ENCODE measurements around the gene NUTM2D. TPM values are rescaled to one million over a fixed set of nuclear protein-coding genes. Genes with fewer than 3 reads are reported as not detected.
"Not testable (repeated sequence)": the region's sequence is repeated elsewhere in the genome, so short reads cannot be mapped to it uniquely, and the experiment has no call there.

Gene NUTM2D, protein sequence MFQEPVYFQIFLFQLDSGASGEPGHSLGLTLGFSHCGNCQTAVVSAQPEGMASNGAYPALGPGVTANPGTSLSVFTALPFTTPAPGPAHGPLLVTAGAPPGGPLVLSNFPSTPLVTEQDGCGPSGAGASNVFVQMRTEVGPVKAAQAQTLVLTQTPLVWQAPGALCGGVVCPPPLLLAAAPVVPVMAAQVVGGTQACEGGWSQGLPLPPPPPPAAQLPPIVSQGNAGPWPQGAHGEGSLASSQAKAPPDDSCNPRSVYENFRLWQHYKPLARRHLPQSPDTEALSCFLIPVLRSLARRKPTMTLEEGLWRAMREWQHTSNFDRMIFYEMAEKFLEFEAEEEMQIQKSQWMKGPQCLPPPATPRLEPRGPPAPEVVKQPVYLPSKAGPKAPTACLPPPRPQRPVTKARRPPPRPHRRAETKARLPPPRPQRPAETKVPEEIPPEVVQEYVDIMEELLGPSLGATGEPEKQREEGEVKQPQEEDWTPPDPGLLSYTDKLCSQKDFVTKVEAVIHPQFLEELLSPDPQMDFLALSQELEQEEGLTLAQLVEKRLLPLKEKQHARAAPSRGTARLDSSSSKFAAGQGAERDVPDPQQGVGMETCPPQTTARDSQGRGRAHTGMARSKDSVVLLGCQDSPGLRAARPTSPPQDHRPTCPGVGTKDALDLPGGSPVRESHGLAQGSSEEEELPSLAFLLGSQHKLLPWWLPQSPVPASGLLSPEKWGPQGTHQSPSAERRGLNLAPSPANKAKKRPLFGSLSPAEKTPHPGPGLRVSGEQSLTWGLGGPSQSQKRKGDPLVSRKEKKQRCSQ
- 2.1 TPM for total RNA-seq
- long read RNA-seq, result 0 reads

DNA sequence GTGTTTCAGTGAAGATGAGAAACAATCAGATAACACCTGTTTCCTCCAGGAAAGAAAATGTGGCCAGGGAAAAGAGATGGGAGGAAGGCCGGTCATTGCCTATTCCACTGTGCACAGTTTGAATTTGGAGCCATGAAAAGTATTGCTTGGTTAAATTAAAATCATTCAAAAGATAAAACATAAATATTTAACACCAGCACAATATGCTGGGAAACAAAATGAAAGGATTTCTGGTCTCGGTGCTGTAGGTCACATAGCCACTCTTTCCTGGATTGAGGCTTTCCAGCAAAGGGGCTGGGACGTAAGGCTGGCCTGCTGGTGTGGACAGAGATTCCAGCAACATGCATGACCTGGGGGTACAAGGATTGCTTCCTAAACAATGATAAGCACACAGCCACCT lies at the start of gene NUTM2D:
NUTM2D (plus strand) TSS at position 301 of the 400 bp plus-strand sequence. CDS start 522 bp downstream, outside the sequence.
- DNase-seq (ENCODE audit: low spot score), result not testable (repeated sequence)

DNA sequence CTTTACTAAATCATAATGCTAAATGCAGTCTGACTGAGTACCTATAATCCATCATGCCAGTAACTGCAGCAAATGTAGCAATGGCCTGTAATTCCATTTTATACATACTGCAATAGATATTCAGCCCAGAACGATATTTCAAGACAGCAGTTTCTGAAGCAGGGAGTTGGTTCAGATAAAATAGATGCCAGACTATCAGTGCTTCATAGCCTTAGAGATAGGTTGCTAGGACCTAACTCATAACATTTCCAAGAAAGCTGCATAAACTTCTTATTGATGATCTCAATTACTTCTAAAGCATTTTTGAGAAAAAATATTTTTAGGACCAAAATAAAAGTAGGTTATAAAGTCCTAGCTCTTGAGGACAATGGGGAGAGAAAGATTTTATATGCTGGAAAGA lies 48.8 kb upstream of the NUTM2D start:
- not testable (repeated sequence) for DNase-seq (ENCODE audit: low spot score)

DNA sequence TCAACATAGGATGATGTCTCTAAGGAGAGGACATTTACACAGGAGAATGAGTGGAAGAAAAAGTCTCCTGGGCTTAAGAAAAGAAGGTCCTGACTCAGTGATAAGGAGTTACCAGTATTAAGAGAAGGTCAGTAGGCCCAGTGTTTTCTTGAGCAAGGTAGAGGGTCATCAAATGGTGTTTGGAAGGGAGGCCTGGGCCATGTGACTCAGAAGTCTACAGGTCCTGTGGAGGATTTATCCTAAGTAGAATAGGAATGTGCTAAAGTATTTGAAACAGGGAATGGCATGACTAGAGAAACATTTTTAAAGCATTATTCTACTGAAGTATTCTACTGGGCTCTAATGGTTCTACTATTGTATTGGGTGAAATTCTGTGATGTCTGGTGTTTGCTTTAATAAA lies 47.9 kb upstream of the NUTM2D start:
- not testable (repeated sequence) for DNase-seq (ENCODE audit: low spot score)

DNA sequence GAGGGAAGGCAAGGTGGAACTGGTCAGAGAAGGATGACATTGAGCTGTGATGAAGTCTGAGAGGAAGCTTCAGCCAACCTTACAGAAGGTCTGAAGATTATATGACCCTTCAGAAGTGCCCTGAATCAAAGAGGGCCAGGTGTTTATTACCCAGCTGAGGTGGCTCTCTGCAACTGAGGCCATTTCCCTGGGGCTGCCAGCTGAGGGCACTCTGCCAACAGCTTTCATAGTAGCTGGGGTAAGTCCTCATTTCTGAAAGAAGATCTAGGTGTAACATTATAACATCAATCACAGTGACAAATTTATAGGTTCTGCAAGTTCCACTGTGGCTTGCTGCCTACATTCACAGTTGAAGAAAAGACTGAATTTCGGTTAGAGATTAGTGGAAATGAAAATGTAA lies 46.0 kb upstream of the NUTM2D start:
- DNase-seq (ENCODE audit: low spot score), result not testable (repeated sequence)

DNA sequence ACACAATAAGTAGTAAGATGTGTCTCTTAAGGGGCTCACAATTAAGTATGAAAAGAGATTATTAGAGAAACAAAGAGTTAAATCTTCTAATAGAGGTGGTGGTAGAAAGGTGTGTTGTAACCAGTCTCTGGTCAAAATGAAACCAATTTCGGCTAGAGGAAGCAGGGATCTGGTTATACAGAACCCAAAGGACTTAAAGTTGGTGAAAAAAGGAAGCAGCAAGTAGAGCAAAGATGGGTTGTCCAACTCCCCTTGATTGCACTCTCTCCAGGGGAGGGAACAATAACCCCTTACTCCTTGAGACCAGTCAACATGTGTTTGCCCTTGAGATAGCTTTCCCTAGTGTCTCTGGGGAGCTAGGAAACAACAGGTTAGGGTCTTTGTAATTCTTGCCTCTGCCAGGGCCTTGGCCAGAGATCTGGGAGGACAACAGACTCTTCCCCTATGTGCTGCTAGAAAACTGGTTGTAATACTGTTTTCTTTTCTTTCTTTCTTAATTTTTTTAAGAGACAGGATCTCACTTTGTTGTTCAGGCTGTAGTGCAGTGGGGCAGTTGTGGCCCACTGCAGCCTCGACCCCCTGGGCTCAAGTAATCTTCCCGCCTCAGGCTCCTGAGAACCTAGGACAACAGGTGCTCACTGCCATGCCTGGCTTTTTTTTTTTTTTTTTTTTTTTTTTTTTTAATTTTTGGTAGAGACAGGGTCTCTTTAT lies 43.7 kb upstream of the NUTM2D start:
- DNase-seq (ENCODE audit: low spot score), result not testable (repeated sequence)

DNA sequence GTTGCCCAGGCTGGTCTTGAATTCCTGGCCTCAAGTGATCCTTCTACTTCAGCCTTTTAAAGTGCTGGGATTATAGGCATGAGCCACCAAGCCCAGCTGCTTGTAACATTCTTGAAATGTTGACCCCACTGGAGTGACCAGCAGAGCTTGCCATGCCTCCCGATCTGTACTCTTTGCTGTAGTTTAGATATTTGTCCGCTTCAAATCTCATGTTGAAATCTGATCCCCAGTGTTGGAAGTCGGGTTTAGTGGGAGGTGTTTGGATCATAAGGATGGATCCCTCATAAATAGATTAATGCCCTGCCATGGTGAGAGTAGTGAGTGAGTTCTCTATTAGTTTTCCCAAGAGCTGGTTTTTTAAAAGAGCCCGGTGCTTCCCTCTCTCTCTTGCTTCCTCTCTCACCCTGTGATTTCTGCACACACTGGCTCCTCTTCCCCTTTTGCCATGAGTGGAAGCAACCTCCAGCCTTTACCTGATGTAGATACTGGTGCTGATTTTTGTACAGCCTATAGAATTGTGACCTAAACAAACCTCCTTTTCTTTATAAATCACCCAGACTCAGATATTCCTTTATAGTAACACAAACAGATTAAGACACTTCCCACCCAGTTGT lies 43.1 kb upstream of the NUTM2D start:
- DNase-seq (ENCODE audit: low spot score), result not testable (repeated sequence)

DNA sequence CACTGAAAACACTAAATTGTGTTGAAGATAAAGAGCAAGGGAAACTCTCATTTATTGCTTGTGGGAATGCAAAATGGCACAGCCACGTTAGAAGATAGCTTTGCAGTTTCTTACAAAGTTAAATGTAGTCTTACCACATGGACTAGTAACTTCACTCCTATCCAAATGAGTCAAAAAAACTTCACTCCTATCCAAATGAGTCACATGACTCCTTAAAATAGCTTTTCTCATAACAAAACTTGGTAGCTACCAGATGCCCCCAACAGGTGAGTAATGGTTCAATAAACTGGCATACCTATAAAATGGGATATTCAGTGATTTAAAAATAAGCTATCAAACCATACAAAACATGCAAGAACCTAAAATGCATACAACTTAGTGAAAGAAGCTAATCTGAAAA lies 36.0 kb upstream of the NUTM2D start:
- DNase-seq (ENCODE audit: low spot score), result not testable (repeated sequence)

DNA sequence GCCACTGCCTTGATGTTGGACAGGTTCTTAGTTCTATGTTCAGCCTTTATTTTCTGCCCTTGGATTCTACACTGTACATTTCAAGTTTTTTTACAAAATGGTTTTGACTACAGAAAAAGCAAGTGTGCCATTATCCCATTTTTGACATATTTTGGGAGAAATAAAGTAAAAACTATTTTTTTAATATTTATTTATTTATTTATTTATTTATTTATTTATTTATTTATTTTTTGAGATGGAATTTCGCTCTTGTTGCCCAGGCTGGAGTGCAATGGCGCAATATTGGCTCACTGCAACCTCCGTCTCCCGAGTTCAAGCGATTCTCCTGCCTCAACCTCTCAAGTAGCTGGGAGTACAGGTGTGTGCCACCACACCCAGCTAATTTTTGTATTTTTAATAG lies 33.0 kb upstream of the NUTM2D start:
- not testable (repeated sequence) for DNase-seq (ENCODE audit: low spot score)

DNA sequence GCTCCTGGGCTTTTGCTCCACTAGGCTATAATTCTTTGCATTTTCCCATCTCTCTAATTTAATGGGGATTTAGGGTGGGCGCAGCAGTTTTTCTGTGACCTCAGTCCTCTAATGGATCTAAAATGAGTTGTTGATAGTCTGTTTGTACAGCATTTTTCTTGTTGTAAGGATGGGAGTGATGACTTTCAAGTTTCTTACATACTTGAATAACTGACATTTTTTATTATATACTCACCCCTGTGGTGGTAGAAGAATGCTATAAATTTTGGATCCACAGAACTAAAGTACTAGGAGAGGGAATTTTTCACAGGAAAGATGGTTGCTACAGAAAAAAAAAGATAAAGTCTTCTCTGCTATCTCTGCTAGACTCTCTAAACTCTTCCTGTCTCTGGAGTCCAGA lies 29.6 kb upstream of the NUTM2D start:
- DNase-seq (ENCODE audit: low spot score), result not testable (repeated sequence)

DNA sequence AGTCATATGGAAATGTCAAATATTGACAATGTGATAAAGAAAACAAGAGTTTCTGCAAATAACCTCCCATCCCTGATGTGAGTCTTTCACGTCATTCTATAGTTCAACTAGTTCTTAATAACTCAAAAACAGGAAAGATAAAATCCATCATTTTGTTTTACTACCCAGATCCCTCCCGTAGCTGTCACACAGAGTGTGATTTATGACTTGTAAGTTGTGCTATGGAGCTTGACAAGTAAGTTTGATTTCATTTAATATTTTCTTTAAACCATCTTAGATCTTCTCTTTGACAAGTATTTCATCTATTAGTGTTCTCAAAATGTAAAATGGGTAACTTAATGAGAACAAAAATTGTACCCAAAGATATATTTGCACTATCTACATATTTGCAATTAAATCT lies 28.4 kb upstream of the NUTM2D start:
- DNase-seq (ENCODE audit: low spot score), result not testable (repeated sequence)

DNA sequence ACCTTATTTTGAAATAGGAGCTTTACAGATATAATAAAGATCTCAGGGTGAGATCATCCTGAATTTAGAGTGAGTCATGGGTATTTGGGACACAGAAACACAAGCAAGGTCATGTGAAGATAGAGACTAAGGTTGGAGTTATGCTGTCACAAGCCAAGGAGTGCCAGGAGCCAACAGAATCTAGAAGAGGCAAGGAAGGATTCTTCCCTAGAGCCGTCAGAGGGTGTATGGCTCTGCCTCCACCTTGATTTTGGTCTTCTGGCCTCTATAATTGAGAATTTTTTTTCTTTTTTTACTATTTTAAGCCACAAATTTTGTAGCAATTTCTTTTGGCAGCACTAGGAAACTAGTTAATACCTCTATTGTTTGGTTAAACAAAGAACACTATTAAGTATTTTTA lies 24.9 kb upstream of the NUTM2D start:
- DNase-seq (ENCODE audit: low spot score), result not testable (repeated sequence)

DNA sequence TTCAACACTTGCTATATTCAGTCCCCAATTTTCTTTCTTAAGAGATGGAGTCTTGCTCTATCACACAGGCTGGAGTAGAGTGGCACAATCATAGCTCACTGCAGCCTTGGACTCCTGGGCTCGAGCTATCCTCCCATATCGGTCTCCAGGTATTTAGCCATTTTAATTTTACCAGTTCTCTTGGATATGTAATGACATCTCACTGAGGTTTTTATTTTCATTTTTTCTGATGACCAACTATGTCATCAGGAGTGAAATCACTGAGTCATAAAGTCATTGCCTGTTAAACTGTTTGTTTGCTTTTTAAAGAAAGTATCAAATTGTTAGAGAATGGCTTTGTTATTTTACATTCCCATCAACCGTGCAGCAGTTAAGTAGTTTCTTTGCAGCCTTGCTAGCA lies 17.1 kb upstream of the NUTM2D start:
- DNase-seq (ENCODE audit: low spot score), result not testable (repeated sequence)

DNA sequence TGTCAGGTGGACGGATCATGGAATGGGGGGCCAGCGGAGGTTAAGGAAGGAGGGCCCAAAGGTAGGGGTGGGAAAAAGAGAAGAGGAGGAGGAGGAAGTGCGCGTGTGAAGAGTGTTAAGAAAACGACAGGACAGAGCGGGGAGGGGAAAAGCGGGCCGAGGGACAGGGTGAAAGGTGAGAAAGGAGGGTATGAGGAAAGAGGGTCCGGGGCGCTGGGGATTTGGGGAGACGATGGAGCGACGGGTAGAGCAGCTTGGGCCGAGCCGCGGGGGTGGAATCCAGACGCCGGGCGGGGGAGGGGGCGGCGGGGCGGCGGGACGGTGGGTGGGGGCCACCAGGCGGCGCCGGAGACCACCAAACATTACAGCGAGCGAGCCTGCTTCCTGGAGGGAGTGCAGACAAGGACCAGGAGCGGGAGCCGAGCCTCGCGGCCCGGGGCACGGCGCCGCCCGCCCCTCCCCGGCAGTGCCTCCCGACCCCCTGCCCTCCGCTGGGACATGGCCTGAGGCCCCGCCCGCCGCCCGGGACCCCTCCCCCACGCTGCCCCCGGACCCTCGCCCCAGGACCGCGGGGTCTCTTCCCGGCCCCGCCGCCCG lies 15.9 kb upstream of the NUTM2D start:
- not testable (repeated sequence) for DNase-seq (ENCODE audit: low spot score)

DNA sequence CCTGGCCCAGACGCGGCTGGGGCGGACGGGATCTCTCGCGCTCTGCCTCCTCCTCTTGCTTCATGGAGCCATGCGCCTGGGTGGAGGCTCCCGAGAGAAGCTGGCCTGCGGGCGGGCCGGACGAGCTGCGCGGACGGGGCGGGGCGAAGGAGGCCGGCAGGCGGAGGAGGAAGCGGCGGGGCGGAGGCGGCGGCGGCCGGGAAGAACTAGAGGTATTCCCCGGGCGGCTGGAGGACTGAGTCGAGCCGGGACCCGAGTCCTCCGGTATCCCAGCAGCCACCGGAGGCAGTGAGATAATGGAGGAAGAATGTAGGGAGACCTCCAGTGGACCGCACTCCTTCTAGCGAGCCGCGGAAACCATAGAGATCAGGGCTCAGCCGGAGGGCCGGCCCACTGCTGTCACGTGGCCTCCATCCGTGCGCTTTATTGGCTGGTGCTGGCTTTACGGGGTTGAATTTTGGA lies 15.3 kb upstream of the NUTM2D start:
- DNase-seq (ENCODE audit: low spot score), result peak; percentile 97

DNA sequence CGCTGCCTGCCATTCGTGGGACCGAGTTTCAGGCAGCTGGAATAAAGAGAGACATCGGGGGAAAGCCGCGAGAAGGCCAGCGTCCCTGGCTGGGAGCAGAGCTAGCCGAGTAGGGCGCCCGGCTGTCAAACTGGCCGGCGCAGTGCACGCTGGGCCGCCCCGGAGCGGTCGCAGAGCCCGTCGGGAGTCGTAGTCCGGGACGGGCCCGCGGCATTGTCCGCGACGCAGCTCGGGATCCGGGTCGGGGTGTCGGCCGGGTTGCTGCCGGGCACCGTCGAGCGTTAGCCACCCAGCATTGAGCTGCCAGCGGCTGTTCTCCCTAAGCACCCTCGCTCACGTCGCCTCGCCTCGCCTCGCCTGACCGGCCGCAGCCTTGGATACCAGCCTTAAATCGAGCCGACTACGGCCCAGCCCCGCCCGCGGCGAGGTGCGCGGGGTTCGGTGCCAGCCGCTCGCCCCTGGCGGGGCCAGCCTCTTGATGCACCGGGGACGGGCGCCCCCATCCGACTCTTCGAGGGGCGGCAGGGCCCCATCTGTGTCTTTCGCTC lies 14.8 kb upstream of the NUTM2D start:
- DNase-seq (ENCODE audit: low spot score), result peak; percentile 92

DNA sequence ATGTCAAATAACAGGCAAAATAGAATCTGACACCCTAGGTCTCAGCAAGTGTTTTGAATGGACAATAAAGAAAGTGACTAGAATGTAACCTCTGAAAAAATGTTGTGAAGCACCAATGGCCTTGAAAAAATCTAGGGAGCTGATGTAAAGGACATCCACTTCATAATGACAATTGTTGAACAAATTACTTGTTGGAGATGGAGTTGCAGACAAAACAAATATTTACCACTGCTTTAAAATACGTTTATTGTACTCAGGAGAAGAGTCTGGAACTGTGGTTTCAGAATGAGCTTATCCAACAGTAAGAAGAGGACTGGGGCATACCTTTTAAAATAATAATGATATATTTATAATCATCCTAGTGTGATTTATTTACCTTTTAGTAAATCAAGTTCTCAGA lies 11.8 kb upstream of the NUTM2D start:
- DNase-seq (ENCODE audit: low spot score), result not testable (repeated sequence)

DNA sequence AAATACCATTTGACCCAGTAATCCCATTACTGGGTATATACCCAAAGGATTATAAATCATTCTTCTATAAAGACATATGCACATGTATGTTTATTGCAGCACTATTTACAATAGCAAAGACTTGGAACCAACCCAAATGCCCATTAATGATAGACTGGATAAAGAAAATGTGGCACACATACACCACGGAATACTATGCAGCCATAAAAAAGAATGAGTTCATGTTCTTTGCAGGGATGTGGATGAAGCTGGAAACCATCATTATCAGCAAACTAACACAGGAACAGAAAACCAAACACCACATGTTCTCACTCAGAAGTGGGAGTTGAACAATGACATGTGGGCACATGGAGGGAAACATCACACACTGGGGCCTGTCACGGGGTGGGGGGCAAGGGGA lies 7.4 kb upstream of the NUTM2D start:
- DNase-seq (ENCODE audit: low spot score), result not testable (repeated sequence)

DNA sequence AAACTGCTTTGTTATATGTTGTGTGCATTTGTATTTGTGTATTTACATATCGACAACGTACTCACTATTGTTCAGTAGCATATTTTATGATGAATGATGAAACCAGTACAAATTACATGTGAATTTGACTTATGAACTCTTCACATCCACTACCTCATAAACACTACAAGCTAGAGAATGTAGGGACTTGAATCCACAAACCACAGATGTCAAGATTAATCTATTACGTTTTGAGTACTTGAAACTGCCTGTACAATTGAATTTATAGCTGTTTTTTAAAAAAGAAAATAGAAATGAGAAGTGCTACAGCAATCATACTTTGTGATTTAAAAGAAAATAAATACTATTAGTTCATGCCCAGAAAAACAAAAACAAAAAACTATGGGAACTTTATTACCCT lies 4.7 kb upstream of the NUTM2D start:
- not testable (repeated sequence) for DNase-seq (ENCODE audit: low spot score)

DNA sequence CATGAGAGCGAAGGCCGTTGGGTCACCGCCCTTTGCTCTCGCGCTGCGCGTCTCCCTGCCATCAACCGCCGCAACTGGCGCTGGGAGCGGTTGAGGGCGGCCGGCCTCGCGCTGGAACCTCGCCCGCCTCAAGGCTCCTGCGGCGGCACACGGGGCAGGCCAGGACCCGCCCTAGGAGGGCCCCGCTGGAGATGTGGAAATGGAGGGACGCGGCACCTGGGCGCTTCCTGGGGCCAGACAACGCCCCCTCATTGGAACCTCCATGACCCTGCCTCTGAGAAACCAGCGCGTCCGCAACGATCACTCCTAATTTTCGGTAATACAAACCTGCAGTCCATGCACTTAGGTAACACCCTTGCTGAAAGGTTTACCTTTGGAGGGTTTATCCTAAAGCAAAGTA lies 2.4 kb upstream of the NUTM2D start:
- not testable (repeated sequence) for DNase-seq (ENCODE audit: low spot score)

DNA sequence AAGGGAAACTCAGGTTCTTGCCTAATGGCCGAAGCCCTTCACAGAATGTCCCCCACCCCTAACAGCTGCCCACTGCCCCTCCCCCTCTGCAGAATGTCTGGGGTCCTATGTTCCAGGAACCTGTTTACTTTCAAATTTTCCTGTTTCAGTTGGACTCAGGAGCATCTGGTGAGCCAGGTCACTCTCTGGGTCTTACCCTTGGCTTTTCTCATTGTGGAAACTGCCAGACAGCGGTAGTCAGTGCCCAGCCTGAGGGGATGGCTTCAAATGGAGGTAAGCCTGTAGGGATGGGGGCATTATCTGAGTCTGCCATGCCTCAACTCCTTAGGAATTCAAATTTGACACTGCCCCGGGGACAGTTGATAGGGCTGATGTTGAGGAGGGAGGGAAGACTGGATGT lies 615 bp downstream of the NUTM2D start:
- DNase-seq (ENCODE audit: low spot score), result not testable (repeated sequence)
